Esophagus muscularis mucosa (tissue), 3 donors: ENCODE measurements around the gene AAK1.

Source experiments
- CTCF ChIP-seq, 3 experiments: fragments of 200-600 bp in 2 of 3; fragments of 450-650 bp in 1 of 3; sonication (generic) in 2 of 3; IDR thresholded peaks; one replicate each; pipeline ENCODE4 v1.5.1; 2017 to 2019; ENCODE audit warnings: antibody characterized with exemption in 3 of 3, mild to moderate bottlenecking in 2 of 3, moderate library complexity in 1 of 3
- POLR2A ChIP-seq: fragments of 450-650 bp; IDR thresholded peaks from one replicate; pipeline ENCODE4 v1.6.1; 2017; ENCODE audit warnings: antibody characterized with exemption, moderate library complexity, mild to moderate bottlenecking, low read depth
- POLR2AphosphoS5 ChIP-seq, 2 donors: sonication (generic); formaldehyde crosslinking; IDR thresholded peaks; one replicate each; pipeline ENCODE4 v1.6.1; 2017; ENCODE audit warnings: antibody characterized with exemption in 2 of 2

DNA sequence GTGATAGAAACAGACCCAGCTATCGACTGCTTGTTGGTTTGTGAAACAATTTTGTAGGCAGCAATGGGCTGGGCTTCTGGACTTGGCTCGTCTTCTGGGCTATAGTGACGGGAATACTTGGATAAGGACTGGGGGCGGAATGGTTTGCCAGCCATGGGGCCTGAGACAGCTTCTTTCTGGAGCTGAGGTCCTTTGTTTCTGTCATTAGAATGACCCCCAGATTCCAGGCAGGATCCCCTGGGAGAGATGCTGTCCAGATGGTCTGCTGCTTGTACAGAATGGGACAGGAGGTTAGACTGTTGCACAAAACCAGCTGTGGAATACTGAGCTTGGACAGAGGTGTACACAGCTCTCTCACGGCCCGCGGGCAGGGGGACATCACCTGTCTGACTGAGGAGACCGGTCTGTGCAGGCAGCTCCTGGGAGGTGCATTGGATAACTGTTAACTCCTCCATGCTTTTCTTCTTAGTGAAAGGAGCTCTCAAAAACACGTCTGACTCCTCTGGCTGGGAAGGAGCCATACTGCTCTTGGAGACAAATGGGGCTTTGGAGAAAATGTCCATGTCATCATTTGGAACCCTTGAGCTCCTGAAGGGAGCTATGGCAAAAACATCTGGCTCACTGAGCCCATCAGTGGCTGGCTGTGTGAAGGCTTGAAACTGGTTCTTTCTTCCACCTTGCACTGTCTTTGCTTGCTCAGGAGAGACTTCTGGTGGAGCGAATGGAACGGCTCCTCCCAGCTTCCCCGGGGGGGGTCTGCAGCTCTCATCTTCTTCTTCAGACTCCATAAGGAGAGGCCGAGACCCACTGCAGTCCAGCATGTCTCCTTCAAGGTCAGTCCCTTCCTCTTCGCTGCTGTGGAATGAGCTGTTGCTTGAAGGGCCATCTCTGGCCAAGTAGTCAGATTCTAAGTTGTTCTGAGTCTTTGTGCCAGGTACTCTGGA, 177.8 kb downstream of the AAK1 start:
- TF ChIP-seq CTCF (IDR thresholded peaks at IDR 0.05) (no peak), POLR2AphosphoS5 (IDR thresholded peaks at IDR 0.05) (peak in 1 of 2 donors; percentile 53), POLR2A (no peak)
